HG02763 (cell line): ENCODE measurements around the gene ARHGEF10L.

Experiments
- ATAC-seq: cut with Tn5 transposase; IDR thresholded peaks from one replicate; pipeline ENCODE4 v1.9.1; 2021; ENCODE audit warnings: mild to moderate bottlenecking, moderate library complexity; ENCODE audit not compliant: unreplicated experiment

The ARHGEF10L gene

DNA sequence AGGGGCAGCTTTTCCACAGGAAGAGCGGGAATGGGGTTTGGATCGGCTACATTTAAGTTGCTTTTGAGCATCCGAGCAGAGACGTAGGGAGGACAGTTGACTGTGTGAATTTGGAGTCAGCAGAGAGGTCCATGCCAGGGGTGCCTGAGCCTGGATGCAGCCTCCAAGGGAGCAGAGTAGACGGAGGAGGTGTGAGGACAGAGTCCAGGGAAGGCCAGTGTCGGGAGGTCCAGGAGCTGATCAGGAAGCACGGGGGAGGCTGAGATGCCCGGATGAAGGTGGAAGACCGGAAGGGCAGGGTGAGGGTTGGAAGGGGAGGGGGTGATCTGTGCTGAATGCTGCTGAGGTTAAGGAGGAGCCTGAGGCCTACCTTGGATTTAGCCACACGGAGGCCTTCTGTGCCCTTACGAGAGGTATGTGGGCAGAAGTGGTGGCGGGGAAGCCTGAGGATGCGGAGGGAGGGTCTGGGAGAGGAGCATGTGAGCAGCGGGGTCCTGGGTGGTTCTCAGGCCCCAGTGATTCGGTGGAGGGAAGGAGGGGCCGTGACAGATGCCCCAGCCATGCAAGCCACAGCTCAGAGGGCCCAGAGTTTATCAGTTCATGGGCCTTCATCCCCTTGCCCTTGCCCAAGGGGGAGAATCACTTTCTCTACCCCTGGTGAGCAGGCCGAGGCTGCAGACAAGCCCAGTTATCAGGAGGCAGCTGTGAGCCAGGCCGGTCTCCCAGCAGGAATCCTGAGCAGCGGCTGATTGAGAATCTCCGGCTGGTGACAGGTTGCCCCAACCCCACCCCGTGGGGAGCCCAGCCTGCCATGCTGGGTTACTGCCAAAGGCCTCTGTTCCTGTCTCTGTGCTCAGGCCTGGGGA is 161.7 kb downstream of the ARHGEF10L start:
- no peak for ATAC-seq

DNA sequence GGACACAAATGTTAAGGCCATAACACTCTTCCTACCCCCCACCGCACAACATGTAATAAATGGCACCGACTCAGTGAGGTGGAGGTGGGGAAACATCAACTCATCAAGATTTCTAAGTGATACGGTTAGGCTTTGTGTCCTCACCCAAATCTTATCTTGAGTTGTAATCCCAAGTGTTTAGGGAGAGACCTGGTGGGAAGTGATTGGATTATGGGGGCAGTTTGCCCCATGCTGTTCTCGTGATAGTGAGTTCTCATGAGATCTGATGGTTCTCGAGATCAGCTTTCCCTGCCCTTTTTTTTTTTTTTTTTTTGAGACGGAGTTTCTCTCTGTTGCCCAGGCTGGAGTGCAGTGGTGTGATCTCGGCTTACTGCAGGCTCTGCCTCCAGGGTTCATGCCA is 164.7 kb downstream of the ARHGEF10L start:
- no peak for ATAC-seq

DNA sequence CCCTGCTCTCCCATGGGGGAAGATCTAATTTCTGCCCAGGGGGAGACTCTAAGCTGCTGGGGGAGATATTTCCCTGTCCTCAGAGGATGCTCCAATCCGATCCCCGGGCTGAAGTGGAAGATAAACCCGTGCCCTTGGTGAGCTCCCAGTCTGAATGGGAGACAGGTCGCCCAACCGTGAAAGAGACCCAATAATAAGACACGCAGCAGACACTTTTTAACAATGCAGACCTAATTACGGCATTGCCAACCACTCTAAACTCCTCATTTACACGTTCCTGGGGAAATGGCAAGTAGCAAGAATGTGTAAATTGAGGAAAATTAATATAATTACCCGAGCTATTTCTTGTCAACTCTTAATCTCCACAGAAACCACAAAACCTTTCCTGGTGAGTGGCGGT is 166.9 kb downstream of the ARHGEF10L start:
- no peak for ATAC-seq

DNA sequence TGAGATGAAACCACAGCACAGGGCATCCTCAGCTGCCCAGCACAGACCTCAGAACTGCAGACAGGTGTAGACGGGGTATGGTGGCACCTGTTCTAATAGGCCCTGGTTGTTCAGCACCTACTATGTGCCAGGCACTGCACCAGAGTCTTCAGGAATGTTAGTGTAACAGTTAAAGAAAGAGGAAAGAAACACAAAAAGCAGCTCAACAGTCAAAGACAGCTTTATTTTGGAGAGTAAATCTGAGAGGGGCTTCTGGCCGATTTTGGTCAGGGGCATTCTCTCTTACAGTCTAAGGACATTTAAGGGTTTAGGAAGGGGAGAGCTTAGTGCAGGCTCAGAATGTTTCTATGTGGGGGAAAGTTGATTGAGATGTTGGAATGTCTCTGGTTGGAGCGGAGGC is 170.5 kb downstream of the ARHGEF10L start:
- no peak for ATAC-seq

DNA sequence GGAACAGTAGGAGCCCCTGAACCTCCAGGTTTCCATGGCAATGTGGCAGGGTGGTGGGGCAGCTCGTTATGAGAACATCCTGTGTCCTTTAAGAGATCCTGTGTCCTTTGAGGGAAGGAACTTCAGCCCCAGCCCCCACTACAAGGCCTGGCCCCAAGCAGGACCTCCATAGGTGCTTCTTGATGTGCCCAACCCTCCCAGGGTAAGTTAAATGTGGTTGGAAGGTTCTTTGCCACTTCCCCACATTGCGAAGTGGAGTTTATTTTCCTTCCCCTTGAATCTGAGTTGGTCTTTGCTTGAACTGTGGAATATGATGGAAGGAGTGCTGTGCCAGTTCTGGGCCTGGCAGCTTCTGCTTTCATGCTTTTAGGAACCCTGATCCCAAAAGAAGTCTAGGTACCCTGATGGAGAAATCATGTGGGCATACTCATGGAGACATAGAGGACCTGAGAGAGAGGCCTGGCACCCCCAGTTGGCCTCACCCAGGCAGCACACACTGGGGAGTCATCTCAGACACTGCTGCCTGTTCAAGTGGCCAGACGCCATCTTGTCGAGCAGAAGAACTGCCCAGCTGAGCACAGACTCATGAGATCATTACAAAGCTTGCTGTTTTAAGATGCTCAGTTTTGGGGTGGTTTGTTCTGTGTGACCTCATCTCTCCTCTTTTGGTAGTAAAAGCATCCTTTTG is 171.5 kb downstream of the ARHGEF10L start:
- no peak for ATAC-seq

DNA sequence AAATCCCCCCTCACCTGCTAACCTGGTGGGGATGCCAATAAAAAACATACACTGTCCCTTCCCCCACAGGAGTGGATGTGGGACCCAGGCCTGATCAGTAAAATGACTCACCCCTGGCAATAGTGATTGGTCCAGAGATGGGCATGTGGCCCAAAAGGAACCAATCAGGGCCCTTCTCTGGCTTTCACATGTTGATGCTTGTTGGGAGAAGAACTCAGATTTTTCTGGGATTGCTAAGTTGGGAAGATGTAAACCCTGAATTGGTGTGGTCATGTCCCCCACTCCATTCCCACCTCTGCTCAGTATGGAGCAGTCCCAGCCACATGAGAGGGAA is 172.0 kb downstream of the ARHGEF10L start:
- no peak for ATAC-seq

DNA sequence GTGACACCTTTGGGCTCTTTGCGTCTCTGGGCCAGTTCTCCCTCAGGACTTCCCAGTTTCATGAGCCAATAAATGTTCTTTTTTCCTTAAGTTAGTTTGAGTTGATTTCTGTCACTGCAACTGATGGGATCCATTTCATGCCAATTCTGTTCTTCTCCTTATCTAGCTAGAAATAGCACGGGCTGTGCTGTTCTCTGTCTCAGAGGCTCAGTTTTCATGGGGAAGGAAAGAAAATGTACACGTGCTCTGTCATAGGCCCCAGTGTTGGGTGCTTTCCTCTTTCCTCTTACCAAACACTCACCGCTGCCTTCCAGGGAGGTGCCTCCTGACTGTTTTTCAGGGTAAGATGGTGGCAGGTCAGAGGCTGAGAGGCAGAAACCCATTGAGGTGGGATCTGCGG is 172.4 kb downstream of the ARHGEF10L start:
- ATAC-seq, result no peak

DNA sequence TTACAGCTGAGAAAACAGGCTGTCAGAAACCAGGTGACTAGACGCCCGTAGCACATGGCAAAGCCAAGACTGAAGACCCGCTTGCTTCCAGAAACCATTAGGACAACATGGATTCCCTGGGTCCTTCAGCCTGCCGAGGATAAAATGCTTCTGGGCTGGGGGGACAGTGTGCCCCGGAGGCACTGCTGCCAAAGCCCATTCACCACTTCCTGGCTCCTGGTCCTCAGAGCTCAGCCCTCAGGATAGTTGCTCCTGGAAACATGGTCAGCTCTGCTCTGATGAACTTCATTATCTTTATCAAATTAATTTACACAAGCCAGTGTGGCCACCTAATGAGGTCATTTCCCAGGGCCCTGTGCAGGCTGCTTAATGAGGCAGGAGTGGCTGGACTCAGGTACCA is 174.5 kb downstream of the ARHGEF10L start:
- ATAC-seq, result no peak

DNA sequence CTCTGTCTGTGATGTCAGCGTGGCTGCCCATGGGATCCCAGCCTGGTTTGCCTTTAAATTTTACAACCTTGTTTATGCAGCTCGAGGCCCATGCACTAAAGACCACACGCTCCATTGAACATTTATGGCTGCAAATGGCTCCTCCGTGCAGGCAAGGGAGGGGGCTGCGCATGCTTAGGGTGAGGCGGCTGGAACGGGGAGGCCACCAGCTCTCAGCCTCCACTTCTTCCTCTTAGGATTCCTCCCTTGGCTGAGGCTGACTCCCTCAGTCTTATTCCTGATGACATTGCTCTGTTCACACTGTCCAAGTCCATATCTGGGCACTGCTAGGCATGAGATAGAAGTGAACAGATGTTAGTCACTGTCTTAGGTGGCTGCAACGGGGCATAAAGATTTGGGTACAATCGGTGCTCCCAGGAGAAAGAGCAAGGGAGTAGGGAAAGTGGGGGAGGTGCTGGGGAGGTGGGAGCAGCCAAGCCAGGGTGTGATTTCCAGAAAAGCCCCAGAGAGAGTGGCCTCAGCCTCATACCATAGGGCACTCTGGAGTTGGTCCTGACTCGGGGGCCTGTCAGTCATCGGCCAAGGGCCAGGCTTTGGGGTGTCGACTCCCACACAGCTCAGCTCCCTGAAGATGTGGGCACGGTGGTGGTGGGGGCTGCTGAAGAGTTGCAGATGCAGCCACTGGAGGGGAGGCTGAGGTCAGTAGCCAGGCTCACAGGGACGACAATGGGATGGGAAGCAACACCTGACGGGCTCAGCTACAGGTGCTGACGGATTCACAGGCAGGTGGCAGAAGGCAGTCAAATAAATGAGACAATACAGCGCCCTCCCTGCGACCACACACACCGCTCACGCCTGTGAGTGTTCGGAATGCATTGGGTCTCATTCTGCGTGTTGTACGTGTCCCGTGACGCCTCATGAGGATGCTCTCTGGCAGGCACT is 178.4 kb downstream of the ARHGEF10L start:
- ATAC-seq, result no peak

DNA sequence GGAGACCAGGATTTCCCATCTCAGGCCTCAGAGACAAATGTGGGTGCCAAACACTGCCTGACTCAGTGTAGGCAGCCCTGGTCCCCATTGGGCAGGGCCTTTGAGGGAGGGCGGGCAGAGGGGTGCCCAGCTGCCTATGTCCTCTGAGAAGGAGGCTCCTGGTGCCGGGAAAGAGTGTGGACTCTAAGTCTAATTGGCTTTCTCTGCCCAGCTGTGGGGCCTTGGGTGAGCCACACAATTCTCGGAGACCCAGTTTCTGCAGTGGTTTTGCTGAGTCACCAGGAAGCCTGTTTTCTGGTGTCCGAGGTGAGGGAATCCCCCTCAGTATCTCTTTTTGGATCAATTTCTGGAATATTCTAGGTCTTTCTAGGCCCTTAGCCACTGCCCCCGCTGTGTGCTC is 180.4 kb downstream of the ARHGEF10L start:
- no peak for ATAC-seq

DNA sequence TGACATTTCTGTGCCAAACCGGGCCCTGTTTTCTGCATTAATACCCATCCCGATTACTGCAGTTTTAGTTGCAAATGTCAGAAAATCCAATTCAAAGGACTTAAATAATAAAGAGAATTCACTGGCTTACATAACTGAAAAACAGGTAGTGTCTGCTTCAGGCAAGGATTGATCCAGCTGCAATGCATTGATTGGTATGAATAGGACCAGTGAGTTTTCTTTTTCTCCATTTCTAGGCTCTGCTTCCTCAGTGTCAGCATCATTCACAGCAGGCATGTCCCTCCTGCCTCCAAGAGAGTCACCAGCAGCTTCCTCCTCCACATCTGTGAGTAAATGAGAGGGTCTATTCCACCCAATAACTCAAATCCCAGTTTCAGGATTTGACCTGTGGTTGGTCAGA is 181.9 kb downstream of the ARHGEF10L start:
- ATAC-seq, result no peak

DNA sequence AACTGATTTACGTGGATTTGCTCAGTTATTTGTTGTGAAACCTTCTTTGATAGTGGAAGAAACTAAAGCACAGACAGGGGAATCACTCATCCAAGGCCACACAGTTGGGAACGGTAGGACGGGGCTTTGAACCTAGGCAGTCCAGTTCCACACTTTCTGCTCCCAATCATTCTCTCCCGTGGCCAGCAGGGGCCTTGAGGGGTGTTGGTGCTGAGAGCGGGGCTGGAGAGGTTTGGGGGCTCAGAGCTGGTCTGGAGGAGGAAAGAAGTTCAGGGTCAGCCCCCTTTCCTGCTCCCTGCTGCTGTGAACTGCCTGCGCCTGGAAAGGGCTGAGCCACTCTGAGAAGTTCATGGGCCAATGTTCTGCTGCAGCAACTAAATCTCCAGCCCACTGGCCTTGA is 184.2 kb downstream of the ARHGEF10L start:
- ATAC-seq, result no peak

DNA sequence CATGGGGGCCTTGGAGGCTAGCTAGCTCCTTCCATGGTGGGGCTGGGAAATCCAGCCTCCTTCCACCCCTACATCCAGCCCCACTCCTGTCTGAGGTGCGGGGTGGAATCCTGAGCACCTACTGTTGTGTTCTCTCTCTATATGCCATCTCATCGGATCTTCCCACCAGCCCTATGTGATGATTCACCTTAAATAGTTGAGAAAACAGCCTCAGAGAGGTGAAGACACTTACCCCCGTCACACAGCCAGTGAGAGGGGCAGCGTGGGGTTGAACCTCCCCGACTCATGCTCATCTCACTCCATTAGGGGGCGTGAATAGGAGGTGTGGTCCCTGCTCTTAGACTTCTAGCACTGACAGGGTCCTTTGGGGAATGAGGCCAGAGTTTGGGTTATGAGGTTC is 184.7 kb downstream of the ARHGEF10L start:
- ATAC-seq, result no peak

DNA sequence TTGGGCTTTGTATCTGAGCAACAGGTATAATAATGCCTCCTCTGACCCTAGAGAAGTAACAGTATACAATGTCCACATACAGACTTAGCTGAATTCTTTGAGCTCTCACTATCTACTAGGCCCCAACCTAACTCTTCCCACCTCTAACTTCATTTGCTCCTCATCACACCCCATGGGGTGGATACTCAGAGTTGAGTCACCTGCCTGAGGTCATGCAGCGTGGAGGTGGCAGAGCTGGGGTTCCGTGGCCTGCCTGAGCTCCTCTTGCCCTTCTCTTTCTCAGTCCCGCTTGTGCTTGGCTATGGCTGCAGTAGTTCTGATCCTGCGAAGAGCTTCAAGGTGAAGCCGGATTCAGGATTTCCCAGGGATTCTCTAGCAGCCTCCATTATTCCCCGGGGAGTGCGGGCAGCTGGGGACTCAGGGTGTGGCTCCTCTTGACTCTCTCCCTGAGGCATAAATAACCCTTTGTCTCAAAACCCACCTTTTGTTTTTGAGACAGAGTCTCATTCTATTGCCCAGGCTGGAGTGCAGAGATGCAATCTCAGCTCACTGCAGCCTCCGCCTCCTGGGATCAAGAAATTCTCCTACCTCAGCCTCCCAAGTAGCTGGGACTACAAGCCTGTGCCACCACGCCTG is 185.7 kb downstream of the ARHGEF10L start:
- ATAC-seq, result no peak

DNA sequence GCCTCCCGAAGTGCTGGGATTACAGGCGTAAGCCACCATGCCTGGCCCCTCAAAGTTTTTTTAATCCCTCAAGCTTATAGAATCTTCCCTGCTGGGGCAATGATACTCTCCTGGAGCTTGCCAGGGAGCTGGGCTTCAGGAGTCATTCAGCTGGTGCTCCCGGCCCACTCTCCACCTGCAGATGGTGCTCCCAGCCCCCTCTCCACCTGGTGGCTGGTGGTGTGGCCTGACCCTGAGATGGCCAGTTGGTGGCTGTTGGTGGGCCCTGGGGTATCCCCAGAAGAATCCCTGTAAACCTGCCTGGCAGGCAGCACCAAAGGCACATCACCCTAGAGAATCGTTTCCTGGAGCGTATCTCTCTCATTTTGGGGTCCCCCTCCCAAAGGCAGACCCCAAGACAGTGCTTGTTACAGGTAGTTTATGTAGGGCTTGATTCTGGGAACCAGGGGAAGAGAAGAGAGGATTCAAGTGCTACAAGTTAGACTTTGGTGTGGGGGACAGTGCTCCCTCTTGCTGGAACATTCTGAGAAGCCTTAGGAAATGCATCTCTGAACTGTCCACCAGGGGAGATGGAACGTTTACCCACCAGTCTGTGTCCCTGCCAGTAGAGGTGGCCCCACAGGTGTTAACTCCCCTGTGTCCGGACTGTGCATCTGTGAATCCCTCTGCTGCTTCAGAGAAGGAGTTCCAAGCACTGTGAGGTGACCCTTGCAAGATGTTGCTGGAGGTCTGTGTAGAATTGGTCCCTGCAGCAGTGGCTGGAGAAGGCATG is 186.5 kb downstream of the ARHGEF10L start:
- no peak for ATAC-seq

DNA sequence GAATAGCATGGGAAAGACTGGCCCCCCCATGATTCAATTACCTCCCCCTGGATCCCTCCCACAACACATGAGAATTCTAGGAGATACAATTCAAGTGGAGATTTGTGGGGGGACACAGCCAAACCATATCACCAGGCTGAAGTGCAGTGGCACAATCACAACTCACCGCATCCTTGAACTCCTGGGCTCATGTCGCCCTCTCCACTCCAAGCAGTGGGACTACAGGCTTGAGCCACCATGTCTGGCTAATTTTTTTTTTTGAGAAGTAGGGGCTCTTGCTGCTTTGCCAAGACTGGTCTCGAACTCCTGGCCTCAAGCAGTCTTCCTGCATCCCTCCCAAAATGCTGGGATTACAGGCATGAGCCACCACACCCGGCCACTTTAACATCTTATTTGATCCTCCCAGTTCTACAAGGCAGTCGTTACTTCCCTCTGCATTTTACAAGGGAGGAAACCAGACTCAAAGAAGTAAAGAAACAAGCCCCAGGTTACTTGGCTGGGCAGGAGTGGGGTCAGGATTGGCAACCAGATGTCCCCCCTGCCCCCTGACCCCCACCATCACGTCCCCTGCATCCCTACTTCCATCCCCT is 188.7 kb downstream of the ARHGEF10L start:
- ATAC-seq, result no peak

DNA sequence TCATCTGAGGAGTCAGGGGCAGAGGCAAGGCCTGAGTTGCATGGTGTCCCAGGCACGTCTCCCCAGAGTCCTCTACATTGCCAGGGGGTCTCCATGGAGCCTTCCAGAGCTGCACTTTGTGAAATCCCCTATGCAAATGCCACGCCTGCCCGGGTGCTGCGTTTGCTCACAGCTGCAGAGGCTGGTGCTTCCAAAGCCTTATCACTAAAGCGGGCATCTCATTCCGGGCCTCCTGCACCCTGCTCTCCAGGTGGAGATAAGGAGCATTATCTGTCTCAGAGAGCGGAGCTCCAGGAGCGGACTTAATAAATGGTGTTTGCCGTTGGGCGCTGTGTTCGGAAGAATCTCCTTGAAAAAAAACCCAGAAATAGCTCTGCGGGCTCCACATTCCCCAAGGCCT is 189.8 kb downstream of the ARHGEF10L start:
- ATAC-seq, result no peak

DNA sequence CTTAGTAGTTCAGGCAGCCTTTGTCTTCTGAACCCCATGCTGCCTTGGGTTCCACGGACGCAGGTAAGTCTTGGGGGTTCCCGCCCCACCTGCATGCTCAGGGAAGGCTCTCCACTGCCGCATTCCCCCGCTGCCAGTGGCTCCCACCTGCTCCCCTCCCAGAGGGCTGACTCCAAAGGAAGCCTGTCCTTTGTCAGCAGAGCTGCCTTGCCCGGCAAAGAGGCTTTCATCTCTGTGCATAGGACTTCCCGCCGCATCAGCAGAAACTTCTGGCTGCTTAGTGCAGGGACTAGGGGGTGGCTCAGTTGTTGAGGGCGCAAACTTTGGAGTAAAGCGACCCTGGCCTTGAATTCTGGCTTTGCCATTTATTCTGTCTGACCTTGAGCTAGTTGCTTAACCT is 190.4 kb downstream of the ARHGEF10L start:
- ATAC-seq, result no peak

DNA sequence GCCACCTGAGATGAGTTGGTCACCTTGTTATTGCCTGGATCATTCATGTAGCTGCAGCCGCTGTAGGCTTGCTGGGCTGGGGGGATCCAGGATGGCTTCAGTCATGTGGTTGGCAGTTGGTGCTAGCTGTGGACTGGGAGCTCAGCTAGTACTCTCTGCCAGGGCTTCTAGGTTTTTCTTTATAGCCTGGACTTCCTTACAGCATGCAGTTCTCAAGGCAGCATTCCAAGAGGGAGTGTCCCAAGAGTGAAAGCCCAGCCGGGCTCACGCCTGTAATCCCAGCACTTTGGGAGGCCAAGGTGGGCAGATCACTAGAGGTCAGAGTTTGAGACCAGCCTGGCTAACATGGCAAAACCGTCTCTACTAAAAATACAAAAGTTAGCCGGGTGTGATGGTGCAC is 192.0 kb downstream of the ARHGEF10L start:
- no peak for ATAC-seq

DNA sequence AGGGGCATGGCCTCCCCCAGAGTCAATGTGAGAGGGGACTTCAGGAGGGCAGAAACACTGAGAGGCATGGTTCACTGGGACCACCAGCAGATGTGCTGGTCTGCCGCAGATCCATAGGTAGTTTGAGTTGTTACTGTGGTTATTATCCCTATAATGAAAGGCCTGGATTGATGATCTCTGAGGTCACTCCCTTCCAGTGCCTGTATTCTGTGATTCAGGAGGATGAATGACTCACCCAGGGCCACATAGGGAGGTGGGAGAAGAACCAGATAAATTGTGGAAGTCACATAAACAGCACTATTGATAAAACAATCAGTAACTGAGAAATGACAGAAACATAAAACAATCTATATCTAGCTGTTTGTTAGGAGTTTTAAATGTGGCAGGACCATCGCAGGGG is 193.0 kb downstream of the ARHGEF10L start:
- no peak for ATAC-seq
